ENCODE results near the gene LCORL. TPM values are rescaled to one million over a fixed set of nuclear protein-coding genes. Genes with fewer than 3 reads are reported as not detected.
"Not testable (repeated sequence)": the region's sequence is repeated elsewhere in the genome, so short reads cannot be mapped to it uniquely, and the experiment has no call there.

Gene LCORL
- total RNA-seq, 1 experiment from 2014 or later, result 14.1 TPM

DNA sequence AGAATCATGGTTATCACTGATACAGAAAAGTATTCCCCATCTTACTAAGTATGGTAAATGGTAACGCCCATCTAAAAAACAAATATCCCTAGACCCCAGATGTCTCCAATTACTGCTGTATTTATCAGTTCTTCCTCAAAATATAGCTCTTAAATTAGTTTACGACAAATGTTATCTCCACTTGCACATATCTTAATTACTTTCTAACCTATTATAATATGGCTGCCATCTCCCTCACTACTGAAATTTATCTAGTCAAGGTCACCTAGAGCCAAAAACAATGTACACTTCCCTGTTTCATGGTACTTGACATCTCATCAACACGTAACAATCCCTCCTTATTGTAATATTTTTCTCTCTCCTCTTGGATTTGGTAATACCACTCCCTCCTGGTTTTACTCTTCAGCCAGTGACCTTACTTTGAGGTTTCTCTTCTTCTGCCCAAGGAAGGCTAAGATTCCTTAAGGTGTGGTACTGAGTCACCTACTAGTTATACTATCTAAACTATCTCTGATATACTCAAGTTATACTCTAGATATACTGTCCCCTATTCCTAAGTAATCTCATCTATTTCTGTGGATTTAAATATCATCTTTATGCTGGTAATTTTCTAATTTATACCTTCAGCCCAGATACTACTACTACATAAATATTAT, 8.6 kb downstream of the LCORL start:
- intact Hi-C loops (cut with micrococcal nuclease), result no loop called here
- BruUV-seq (replicated peaks), result no TSS peak
- H3K36me3 Mint-ChIP-seq (ENCODE audit: insufficient read depth, unreplicated experiment), result no peaks in the 10 kb centered on the region
- H3K9me3 Mint-ChIP-seq (ENCODE audit: unreplicated experiment), result no peaks in the 10 kb centered on the region
- TF ChIP-seq, protein P1, sequence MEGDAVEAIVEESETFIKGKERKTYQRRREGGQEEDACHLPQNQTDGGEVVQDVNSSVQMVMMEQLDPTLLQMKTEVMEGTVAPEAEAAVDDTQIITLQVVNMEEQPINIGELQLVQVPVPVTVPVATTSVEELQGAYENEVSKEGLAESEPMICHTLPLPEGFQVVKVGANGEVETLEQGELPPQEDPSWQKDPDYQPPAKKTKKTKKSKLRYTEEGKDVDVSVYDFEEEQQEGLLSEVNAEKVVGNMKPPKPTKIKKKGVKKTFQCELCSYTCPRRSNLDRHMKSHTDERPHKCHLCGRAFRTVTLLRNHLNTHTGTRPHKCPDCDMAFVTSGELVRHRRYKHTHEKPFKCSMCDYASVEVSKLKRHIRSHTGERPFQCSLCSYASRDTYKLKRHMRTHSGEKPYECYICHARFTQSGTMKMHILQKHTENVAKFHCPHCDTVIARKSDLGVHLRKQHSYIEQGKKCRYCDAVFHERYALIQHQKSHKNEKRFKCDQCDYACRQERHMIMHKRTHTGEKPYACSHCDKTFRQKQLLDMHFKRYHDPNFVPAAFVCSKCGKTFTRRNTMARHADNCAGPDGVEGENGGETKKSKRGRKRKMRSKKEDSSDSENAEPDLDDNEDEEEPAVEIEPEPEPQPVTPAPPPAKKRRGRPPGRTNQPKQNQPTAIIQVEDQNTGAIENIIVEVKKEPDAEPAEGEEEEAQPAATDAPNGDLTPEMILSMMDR (IDR thresholded peaks at IDR 0.05; ENCODE audit: unreplicated experiment), result no peak
- no peak overlapping the region for H3K27ac Mint-ChIP-seq (ENCODE audit: low read depth, unreplicated experiment)
- ChIA-PET CTCF (interaction anchor here (0.6 to 1.6 kb wide), 5 partner anchors 15 to 355 kb away, joined by 3 to 7 read pairs (median 4); no protein-coding TSS in a partner anchor), POLR2A (interaction anchor here (0.7 to 2.0 kb wide), 3 partner anchors 9 to 204 kb away, joined by 3 to 7 read pairs (median 4); partner anchors contain the start of gene LCORL)
- no peak overlapping the region for H3K4me3 Mint-ChIP-seq (ENCODE audit: unreplicated experiment)
- no peaks in the 10 kb centered on the region for H3K27me3 Mint-ChIP-seq (ENCODE audit: insufficient read depth, unreplicated experiment)
- DNase-seq (ENCODE audit: unreplicated experiment), result no peak
- peaks cover 29% of the 10 kb centered on the region for H3K4me1 Mint-ChIP-seq (ENCODE audit: insufficient read depth, unreplicated experiment)

- Mint-ChIP-seq H3K36me3 (ENCODE audit: insufficient read depth, unreplicated experiment) (no peaks in the 10 kb centered on the region), H3K9me3 (ENCODE audit: unreplicated experiment) (no peaks in the 10 kb centered on the region), H3K4me3 (ENCODE audit: unreplicated experiment) (no peak overlapping the region), H3K27ac (ENCODE audit: low read depth, unreplicated experiment) (no peak overlapping the region), H3K4me1 (ENCODE audit: insufficient read depth, unreplicated experiment) (peaks cover 29% of the 10 kb centered on the region), H3K27me3 (ENCODE audit: insufficient read depth, unreplicated experiment) (no peaks in the 10 kb centered on the region)
- no peak for DNase-seq (ENCODE audit: unreplicated experiment)
- POLR2A ChIA-PET, result interaction anchor here (0.7 to 2.0 kb wide), 3 partner anchors 10 to 203 kb away, joined by 3 to 7 read pairs (median 4); partner anchors contain the start of gene LCORL
- CTCF ChIA-PET, result interaction anchor here (0.7 to 1.6 kb wide), 3 partner anchors 14 to 463 kb away, joined by 3 to 5 read pairs (median 3); no protein-coding TSS in a partner anchor
- BruUV-seq (replicated peaks), result no TSS peak
- intact Hi-C loops (cut with micrococcal nuclease), result no loop called here
- TF ChIP-seq, protein P1 (IDR thresholded peaks at IDR 0.05; ENCODE audit: unreplicated experiment), result no peak
Observed at GRCh38 chr4:18012134-18012806, 9.3 kb downstream of the LCORL start.

DNA sequence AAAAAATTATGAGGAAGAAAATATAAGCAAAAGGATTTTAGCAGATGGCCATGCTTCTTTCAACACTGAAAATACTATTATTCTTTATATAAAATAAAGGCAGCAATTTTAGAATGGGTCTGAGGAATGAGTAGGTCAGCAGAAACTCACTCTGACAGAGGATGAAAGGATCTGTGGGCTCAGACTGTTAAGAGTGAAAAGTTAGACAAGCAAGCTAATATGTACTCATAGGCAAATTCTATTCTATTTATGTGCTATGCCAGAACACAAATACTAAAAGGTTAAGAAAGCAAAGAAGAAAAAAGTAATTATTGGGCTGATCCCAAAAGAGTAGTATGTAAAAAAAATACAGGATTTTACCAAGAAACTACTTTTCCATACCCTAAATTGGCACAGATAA, 13.9 kb downstream of the LCORL start:
- Mint-ChIP-seq H3K4me3 (ENCODE audit: unreplicated experiment) (no peak overlapping the region), H3K27ac (ENCODE audit: low read depth, unreplicated experiment) (no peak overlapping the region), H3K4me1 (ENCODE audit: insufficient read depth, unreplicated experiment) (peaks cover 16% of the 10 kb centered on the region), H3K36me3 (ENCODE audit: insufficient read depth, unreplicated experiment) (peaks cover 6% of the 10 kb centered on the region), H3K27me3 (ENCODE audit: insufficient read depth, unreplicated experiment) (no peaks in the 10 kb centered on the region), H3K9me3 (ENCODE audit: unreplicated experiment) (peaks cover 14% of the 10 kb centered on the region)
- ChIA-PET CTCF (no interaction called here), POLR2A (interaction anchor here (0.6 kb wide), 1 partner anchor 31 kb away, joined by 3 read pairs; no protein-coding TSS in a partner anchor)
- DNase-seq (ENCODE audit: unreplicated experiment), result no peak
- no TSS peak for BruUV-seq (replicated peaks)
- intact Hi-C loops (cut with micrococcal nuclease), result no loop called here
- TF ChIP-seq, protein P1 (IDR thresholded peaks at IDR 0.05; ENCODE audit: unreplicated experiment), result no peak

DNA sequence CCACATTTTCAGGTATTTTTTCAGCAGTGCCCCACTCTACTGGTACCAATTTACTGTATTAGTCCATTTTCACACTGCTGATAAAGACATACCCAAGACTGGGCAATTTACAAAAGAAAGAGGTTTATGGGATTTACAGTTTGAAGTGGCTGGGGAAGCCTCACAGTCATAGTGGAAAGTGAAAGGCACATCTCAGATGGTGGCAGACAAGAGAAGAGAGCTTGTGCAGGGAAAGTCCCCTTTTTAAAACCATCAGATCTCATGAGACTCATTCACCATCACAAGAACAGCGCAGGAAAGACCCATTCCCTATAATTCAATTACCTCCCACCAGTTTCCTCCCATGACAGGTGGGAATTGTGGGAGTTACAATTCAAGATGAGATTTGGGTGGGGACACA, 15.1 kb downstream of the LCORL start:
- CTCF ChIA-PET; H3K27me3 Mint-ChIP-seq (ENCODE audit: insufficient read depth, unreplicated experiment); H3K36me3 Mint-ChIP-seq (ENCODE audit: insufficient read depth, unreplicated experiment); DNase-seq (ENCODE audit: unreplicated experiment); BruUV-seq (replicated peaks); intact Hi-C loops (cut with micrococcal nuclease); H3K4me3 Mint-ChIP-seq (ENCODE audit: unreplicated experiment); H3K27ac Mint-ChIP-seq (ENCODE audit: low read depth, unreplicated experiment); H3K4me1 Mint-ChIP-seq (ENCODE audit: insufficient read depth, unreplicated experiment): not testable (repeated sequence)
- peaks cover 14% of the 10 kb centered on the region for H3K9me3 Mint-ChIP-seq (ENCODE audit: unreplicated experiment)
- POLR2A ChIA-PET, result interaction anchor here (1.3 kb wide), 1 partner anchor 8 kb away, joined by 3 read pairs; no protein-coding TSS in a partner anchor

Data from MCF 10A (cell line).